AG04450 (cell line): ENCODE results near the gene RANBP3. TPM values are rescaled to one million over a fixed set of nuclear protein-coding genes. Genes with fewer than 3 reads are reported as not detected.

Source experiments
- CTCF ChIA-PET: fragments of 300-600, 350-600 bp; formaldehyde crosslinking; extraction: SDS; loops from one replicate; lab custom pipeline; 2022; ENCODE audit warnings: antibody characterized with exemption, inconsistent platforms; lab: Charles Lee
- POLR2A ChIA-PET: fragments of 350-600 bp; formaldehyde crosslinking; extraction: SDS; loops from one replicate; lab custom pipeline; 2021; ENCODE audit warnings: antibody characterized with exemption, inconsistent platforms; lab: Yijun Ruan, JAX
- DNase-seq: peaks from one replicate; pipeline ENCODE4 v3.0.0-alpha.2; 2011; ENCODE audit warnings: low read depth, low spot score
- H3K27ac ChIP-seq: one replicate; pipeline ENCODE4 v1.5.1; 2012; ENCODE audit warnings: low read depth, low read length, control low read depth
- H3K27me3 ChIP-seq: one replicate; pipeline ENCODE4 v1.6.0; 2012; ENCODE audit warnings: low read length; ENCODE audit not compliant: control insufficient read depth, insufficient read depth
- H3K4me3 ChIP-seq: 2 replicates; pipeline ENCODE4 v1.5.1; 2011; ENCODE audit warnings: mild to moderate bottlenecking, low read depth, low read length, control low read depth
- H3K9me3 ChIP-seq: 2 replicates; pipeline ENCODE4 v1.5.1; 2012; ENCODE audit warnings: low read length; ENCODE audit not compliant: control insufficient read depth, insufficient read depth
- polyA plus RNA-seq: library from polyadenylated mRNA; depleted of rRNA; stranded (reverse); fragments of >200 nt; gene quantifications from 2 replicates; pipeline ENCODE4 v1.2.3, GENCODE V29; 2011
- TF ChIP-seq, protein P1 (sequence below): IDR thresholded peaks from 2 replicates; pipeline ENCODE4 v1.5.1; 2011; ENCODE audit warnings: low read depth, low read length, control low read depth, inconsistent platforms

The RANBP3 gene
- polyA plus RNA-seq, 1 experiment = 62.6 TPM

DNA sequence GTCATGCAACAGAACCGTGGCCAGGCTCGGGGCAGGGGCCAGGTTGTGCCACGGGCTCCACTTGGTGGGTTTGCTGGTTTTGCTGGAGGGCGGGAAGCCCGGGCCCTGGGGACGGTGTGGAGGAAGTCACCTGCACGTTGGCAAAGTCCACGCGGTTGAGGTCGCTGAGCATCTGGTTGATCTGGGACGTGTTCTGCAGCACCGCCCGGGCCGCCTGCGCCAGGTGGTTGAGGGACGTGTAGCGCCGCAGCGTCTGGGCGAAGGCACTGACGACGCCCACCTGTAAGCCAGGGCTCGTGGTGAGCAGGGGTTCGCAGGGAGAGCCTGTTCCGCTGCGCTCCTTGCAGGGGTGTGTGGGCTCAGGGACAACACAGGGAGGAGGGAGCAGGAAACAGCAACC is 24.7 kb upstream of the RANBP3 start:
- Histone ChIP-seq H3K27ac (no peak overlapping the region), H3K4me3 (no peak overlapping the region), H3K27me3 (no peaks in the 10 kb centered on the region), H3K9me3 (no peaks in the 10 kb centered on the region; the same call in 1 of the 2 replicates)
- DNase-seq = no peak
- ChIA-PET POLR2A (no interaction called here), CTCF (interaction anchor here (1.1 to 2.5 kb wide), 2 partner anchors 15 to 20 kb away, joined by 7 to 9 read pairs; no protein-coding TSS in a partner anchor)
- TF ChIP-seq, protein P1, sequence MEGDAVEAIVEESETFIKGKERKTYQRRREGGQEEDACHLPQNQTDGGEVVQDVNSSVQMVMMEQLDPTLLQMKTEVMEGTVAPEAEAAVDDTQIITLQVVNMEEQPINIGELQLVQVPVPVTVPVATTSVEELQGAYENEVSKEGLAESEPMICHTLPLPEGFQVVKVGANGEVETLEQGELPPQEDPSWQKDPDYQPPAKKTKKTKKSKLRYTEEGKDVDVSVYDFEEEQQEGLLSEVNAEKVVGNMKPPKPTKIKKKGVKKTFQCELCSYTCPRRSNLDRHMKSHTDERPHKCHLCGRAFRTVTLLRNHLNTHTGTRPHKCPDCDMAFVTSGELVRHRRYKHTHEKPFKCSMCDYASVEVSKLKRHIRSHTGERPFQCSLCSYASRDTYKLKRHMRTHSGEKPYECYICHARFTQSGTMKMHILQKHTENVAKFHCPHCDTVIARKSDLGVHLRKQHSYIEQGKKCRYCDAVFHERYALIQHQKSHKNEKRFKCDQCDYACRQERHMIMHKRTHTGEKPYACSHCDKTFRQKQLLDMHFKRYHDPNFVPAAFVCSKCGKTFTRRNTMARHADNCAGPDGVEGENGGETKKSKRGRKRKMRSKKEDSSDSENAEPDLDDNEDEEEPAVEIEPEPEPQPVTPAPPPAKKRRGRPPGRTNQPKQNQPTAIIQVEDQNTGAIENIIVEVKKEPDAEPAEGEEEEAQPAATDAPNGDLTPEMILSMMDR = no peak

DNA sequence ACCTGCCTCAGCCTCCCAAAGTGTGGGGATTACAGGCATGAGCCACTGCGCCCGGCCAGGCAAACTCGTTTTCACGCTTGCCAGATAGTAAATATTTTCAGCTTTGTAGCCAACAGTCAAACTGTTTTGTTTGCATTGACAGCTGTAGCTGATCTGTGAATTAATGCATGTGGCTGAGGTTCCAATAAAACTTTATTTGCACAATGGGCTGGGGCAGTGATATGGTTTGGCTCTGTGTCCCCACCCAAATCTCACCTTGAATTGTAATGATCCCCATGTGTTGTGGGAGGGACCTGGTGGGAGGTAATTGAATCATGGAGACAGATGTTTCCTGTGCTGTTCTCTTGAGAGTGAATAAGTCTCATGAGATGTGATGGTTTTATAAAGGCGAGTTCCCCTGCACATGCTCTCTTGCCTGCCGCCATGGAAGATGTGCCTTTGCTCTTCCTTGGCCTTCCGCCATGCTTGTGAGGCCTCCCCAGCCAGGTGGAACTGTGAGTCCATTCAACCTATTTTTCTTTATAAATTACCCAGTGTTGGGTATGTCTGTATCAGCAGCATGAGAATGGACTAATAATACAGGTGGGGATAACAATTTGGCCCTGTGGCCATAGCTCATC is 22.4 kb upstream of the RANBP3 start:
- Histone ChIP-seq H3K9me3 (no peaks in the 10 kb centered on the region; the same call in 1 of the 2 replicates), H3K4me3 (no peak overlapping the region), H3K27ac (no peak overlapping the region), H3K27me3 (no peaks in the 10 kb centered on the region)
- DNase-seq = no peak
- POLR2A ChIA-PET = interaction anchor here (0.6 kb wide), 1 partner anchor 405 kb away, joined by 4 read pairs; no protein-coding TSS in a partner anchor
- TF ChIP-seq, protein P1 = no peak
- CTCF ChIA-PET = interaction anchor here (1.3 to 2.5 kb wide), 2 partner anchors 13 to 22 kb away, joined by 7 to 9 read pairs; no protein-coding TSS in a partner anchor

DNA sequence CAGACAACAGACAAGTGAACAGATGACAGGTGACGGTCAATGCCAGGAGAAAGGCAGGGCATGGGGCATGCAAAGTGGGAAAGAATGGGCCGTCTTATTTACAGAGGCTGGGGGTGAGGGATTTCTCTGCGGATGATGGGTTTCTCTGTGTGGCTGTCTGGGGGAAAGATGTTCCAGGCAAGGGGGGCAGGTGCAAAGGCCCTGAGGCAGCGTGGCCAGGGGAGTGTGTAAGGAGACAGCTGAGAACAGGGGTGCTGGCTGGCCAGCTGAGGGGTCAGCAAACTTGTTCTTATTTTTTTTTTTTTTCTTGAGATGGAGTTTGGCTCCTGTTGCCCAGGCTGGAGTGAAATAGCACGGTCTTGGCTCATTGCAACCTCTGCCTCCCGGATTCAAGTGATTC is 21.8 kb upstream of the RANBP3 start:
- Histone ChIP-seq H3K9me3 (no peaks in the 10 kb centered on the region; the same call in 1 of the 2 replicates), H3K4me3 (no peak overlapping the region), H3K27me3 (no peaks in the 10 kb centered on the region), H3K27ac (no peak overlapping the region)
- POLR2A ChIA-PET = no interaction called here
- CTCF ChIA-PET = no interaction called here
- TF ChIP-seq, protein P1 = no peak
- DNase-seq = no peak

DNA sequence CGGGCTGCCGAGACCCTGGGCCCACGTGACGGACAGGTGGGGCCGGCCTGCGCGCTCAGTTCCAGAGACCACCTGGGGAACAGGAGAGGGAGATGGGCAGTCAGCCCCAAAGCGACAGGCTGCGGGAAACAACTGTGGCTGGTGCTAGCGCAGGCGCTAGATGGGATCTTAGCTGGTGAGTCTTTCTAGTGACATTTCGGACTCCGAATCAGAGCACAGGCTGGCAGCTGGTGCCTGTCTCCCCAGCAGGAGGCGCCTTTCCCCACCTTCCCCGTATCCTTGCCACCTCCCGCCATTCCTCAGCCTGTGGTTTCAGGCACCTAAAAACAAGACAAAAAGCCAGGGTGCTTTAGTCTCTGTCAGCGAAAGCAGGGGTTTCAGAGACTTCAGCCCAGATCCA is 19.4 kb upstream of the RANBP3 start:
- TF ChIP-seq, protein P1 = 0 out of 2 replicates have a peak, but pooled peaks have one; percentile 13
- Histone ChIP-seq H3K27ac (no peak overlapping the region), H3K4me3 (no peak overlapping the region), H3K27me3 (no peaks in the 10 kb centered on the region), H3K9me3 (no peaks in the 10 kb centered on the region; the same call in 1 of the 2 replicates)
- ChIA-PET POLR2A (no interaction called here), CTCF (no interaction called here)
- no peak for DNase-seq

DNA sequence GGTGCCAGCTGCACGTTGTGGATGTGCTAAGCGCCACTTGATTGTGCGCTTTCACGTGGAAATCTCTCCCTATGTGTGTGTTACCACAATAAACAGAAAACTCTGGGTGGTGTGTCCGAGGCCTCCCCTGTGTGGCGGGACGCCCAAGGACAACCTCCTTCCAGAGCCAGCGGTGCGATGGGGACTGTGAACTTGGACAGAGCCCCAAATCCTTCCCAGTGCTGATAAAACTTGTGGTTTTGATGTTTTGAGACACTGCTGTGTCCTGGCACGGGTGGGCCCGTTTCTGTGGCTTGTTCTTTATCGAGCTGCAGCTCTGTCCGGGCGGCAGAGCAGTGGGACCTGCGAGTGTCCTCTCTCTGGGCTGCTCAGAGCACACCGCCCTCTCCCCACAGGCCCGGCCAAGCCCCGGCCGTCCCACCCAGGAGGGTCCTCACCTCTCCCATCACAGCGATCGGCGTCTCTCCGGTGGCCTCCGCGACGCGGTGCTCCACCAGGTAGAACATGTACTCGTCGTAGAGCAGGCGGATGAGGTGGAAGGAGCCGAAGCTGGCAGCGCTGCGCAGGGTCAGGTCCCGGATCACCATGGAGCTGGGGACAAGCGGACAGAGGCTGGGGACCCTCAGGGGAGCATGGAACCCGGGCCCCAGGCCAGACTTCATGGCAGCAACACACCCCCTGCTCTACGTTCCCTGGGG is 18.8 kb upstream of the RANBP3 start:
- H3K27me3 ChIP-seq = no peaks in the 10 kb centered on the region
- no peak overlapping the region for H3K4me3 ChIP-seq
- CTCF ChIA-PET = no interaction called here
- TF ChIP-seq, protein P1 = no peak
- POLR2A ChIA-PET = no interaction called here
- no peaks in the 10 kb centered on the region; the same call in 1 of the 2 replicates for H3K9me3 ChIP-seq
- DNase-seq = no peak
- no peak overlapping the region for H3K27ac ChIP-seq
